Gastrocnemius medialis (tissue), 4 donors: ENCODE measurements around the gene NDC1.

Experiments used
- CTCF ChIP-seq, 5 experiments: fragments of 450-650 bp in 3 of 5; fragments of 200-600 bp in 2 of 5; sonication (generic) in 2 of 5; IDR thresholded peaks in 4 of 5; conservative IDR thresholded peaks in 1 of 5; 1 replicate in 4 of 5; 2 replicates in 1 of 5; pipeline ENCODE4 v1.5.1; 2016 to 2019; ENCODE audit warnings: antibody characterized with exemption in 5 of 5, mild to moderate bottlenecking in 3 of 5, moderate library complexity in 3 of 5
- POLR2A ChIP-seq, 2 donors: fragments of 450-650 bp; IDR thresholded peaks; one replicate each; pipeline ENCODE4 v1.6.1; 2017; ENCODE audit warnings: antibody characterized with exemption in 2 of 2, mild to moderate bottlenecking in 2 of 2, moderate library complexity in 2 of 2

- no peak for TF ChIP-seq CTCF (IDR thresholded peaks at IDR 0.05 in 4 of 5, conservative IDR thresholded peaks at IDR 0.05 in 1 of 5)
- TF ChIP-seq POLR2A (IDR thresholded peaks at IDR 0.05), result no peak
Observed at GRCh38 chr1:53755874-53756273, 82.2 kb downstream of the NDC1 start.
